Pancreas (tissue), 10 donors: Measurements from ENCODE around the gene UBE2E2. TPM values are rescaled to one million over a fixed set of nuclear protein-coding genes. Genes with fewer than 3 reads are reported as not detected.

ENCODE experiments used
- ATAC-seq, 4 donors: fragments of 200-7000 bp; cut with Tn5 transposase; one replicate each; pipeline versions ENCODE4 v1.8.0 to v1.9.1; 2020; ENCODE audit warnings: mild to moderate bottlenecking in 4 of 4, moderate library complexity in 4 of 4
- DNase-seq, 6 donors: peaks; one replicate each; pipeline ENCODE4 v3.0.0-alpha.2; 2020
- FAIRE-seq: peaks from 2 replicates; lab custom pipeline; 2012; peaks lifted over from hg19 to GRCh38; lab: Jason Lieb, UNC
- H3K27ac ChIP-seq, 4 donors: fragments of 200-600 bp; sonication (generic); 1 replicate in 3 of 4; 2 replicates in 1 of 4; pipeline versions ENCODE4 v1.5.0 to v1.8.0; 2020
- H3K27me3 ChIP-seq, 4 donors: fragments of 200-600 bp; one replicate each; pipeline ENCODE4 v1.8.0; 2021
- H3K36me3 ChIP-seq, 3 donors: fragments of 200-600 bp; sonication (generic) in 1 of 3; one replicate each; pipeline versions ENCODE4 v1.5.0 to v1.8.0; 2020 to 2021
- H3K4me1 ChIP-seq, 3 donors: fragments of 200-600 bp; one replicate each; pipeline ENCODE4 v1.8.0; 2021
- H3K4me3 ChIP-seq, 4 donors: fragments of 200-600 bp; sonication (generic) in 2 of 4; one replicate each; pipeline versions ENCODE4 v1.5.0 to v1.8.0; 2020 to 2021
- H3K9me3 ChIP-seq, 4 donors: fragments of 200-600 bp; one replicate each; pipeline ENCODE4 v1.8.0; 2021
- WGBS, 2 donors: extraction: QIAGEN DNeasy Blood & Tissue Kit; methylation state at CpG; one replicate each; pipeline ENCODE4 v1.1.7; 2013; 5-methylcytosine and 5-hydroxymethylcytosine counted together
- intact Hi-C, 3 donors: fragments of 100-400 bp; cut with DNase I; formaldehyde crosslinking; loops; one replicate each; pipeline versions ENCODE4 v1.11.1 to v1.14.2; 2022
- polyA plus RNA-seq, 2 donors: library from polyadenylated mRNA; stranded (reverse); fragments of 200-250 nt; gene quantifications; one replicate each; pipeline ENCODE4 v1.2.3, GENCODE V29; 2013
- total RNA-seq, 6 donors: library from RNA; stranded (reverse); fragmentation: NEBNext Ultra II Directional in 4 of 6; extraction: Animal tissue kit (Norgen Biotek cat#: 25700) in 4 of 6; gene quantifications; one replicate each; pipeline versions ENCODE4 v1.2.1 to v1.2.4, GENCODE V29; 2021 to 2023
- TF ChIP-seq, protein P1 (sequence below), 4 donors: fragments of 200-600 bp; sonication (generic) in 3 of 4; IDR thresholded peaks; one replicate each; pipeline versions ENCODE4 v1.5.0 to v1.8.0; 2021; ENCODE audit warnings: antibody characterized with exemption in 4 of 4
- donor health status: healthy with polysubstance abuse.
- donor health status: DM: no; HTN: no; CAD: no; lungs with moderate emphysema.
- donor health status: DM: no; HTN: no; CAD: no.
- donor health status: control.
- donor health status: control.
- donor health status: Bipolar disorder and iron deficiency.
- donor health status: DM: yes; HTN: yes; CAD: no.
- donor health status: DM: no; HTN: no; CAD: no.
- donor health status: DM: no; HTN: no; CAD: no.
- donor health status: DM: yes; HTN: yes; CAD: no.

The UBE2E2 gene
- total and polyA plus RNA-seq, 8 donors, result 3.3 to 11.6 (median 5.8) TPM

DNA sequence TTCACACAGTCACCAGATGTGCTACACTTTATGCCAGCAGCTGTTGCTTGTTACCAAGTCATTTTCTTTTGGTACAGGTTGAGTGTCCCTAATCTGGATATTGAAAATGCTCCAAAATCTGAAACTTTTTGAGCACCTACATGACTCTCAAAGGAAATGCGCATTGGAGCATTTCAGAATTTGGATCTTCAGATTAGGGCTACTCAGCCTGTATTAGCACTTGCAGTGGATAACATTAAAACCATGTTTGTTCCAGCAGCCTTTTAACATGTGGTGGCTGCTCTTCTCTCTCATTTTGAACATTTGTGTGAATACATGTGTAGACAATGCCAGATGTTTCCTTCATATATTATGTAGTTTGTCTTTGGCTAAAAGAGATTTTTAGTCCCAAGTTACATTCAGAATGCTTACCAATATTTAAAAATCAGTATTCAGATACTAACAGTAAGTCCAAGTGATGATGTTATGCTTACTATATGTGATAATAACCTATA lies 371.7 kb downstream of the UBE2E2 start:
- WGBS, 2 donors, result 99 to 100% methylated on average over 1 of the region's 1 CpG
- no peaks in the 10 kb centered on the region for H3K36me3 ChIP-seq

DNA sequence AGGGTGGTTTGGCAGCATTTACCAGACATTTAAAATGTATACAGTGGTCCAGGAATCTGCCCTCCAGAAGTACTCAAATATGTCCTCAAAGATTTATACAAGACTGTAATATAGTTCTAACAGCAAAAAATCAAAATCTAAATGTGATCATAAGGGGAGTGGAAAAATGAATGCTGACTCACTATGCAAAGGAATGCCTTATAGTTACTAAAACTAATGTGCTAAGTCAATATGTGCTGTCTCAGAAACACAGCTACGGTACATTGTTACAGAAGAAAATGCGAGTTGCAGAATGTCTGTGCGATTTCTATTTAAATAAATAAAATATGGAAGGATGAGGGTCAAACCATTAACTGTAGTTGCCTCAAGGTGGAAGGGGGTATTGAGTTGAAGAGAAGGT lies 372.6 kb downstream of the UBE2E2 start:
- H3K9me3 ChIP-seq, result no peaks in the 10 kb centered on the region
- TF ChIP-seq, protein P1, sequence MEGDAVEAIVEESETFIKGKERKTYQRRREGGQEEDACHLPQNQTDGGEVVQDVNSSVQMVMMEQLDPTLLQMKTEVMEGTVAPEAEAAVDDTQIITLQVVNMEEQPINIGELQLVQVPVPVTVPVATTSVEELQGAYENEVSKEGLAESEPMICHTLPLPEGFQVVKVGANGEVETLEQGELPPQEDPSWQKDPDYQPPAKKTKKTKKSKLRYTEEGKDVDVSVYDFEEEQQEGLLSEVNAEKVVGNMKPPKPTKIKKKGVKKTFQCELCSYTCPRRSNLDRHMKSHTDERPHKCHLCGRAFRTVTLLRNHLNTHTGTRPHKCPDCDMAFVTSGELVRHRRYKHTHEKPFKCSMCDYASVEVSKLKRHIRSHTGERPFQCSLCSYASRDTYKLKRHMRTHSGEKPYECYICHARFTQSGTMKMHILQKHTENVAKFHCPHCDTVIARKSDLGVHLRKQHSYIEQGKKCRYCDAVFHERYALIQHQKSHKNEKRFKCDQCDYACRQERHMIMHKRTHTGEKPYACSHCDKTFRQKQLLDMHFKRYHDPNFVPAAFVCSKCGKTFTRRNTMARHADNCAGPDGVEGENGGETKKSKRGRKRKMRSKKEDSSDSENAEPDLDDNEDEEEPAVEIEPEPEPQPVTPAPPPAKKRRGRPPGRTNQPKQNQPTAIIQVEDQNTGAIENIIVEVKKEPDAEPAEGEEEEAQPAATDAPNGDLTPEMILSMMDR (IDR thresholded peaks at IDR 0.05), result no peak
- H3K27ac ChIP-seq, result no peak overlapping the region
- DNase-seq (no peak), FAIRE-seq (no peak), ATAC-seq (no peak)
- no peaks in the 10 kb centered on the region for H3K27me3 ChIP-seq
- intact Hi-C loops, result no loop called here
- no peaks in the 10 kb centered on the region for H3K4me1 ChIP-seq
- no peaks in the 10 kb centered on the region for H3K36me3 ChIP-seq
- H3K4me3 ChIP-seq, result no peak overlapping the region
- WGBS, 2 donors, result 95 to 99% methylated on average over 3 of the region's 3 CpGs

More for the DNA sequence above, 371.7 kb downstream of the UBE2E2 start:
- intact Hi-C loops, result no loop called here
- Histone ChIP-seq H3K27me3 (no peaks in the 10 kb centered on the region), H3K27ac (no peak overlapping the region), H3K4me3 (no peak overlapping the region), H3K9me3 (no peaks in the 10 kb centered on the region), H3K4me1 (no peaks in the 10 kb centered on the region)
- no peak for FAIRE-seq
- DNase-seq, result no peak
- TF ChIP-seq, protein P1 (IDR thresholded peaks at IDR 0.05), result no peak
- ATAC-seq, result no peak

DNA sequence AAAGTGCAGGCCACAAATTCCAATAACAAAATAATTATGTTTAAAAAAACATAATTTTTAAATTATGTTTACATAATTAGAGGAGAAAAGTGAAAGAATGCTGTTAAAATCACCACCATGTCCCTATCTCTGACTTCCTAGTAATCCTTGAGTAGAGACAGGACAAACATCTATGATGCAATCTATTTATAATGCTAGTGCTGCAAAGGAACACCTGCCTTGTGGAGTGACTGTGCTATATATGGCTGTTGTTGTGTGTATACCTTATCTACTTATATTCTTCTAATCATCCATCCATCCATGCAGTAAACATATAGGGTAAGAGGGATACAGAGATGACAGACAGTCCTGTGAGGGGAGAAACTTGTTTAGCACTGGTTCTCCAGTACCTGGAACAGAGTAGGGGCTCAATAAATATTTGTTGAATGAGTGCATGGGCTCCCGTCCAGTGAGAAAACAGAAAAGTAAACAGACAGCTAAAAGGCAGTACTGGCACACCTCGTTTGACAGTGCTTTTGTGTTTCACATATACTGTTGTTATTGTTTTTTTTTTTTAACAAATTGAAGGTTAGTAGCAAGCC lies 373.3 kb downstream of the UBE2E2 start:
- Histone ChIP-seq H3K36me3 (no peaks in the 10 kb centered on the region), H3K27ac (no peak overlapping the region), H3K27me3 (no peaks in the 10 kb centered on the region), H3K4me1 (no peaks in the 10 kb centered on the region), H3K9me3 (no peaks in the 10 kb centered on the region), H3K4me3 (no peak overlapping the region)
- ATAC-seq (peak in 1 of 4 donors; percentile 57), DNase-seq (no peak), FAIRE-seq (no peak)
- TF ChIP-seq, protein P1 (IDR thresholded peaks at IDR 0.05), result no peak
- 26 to 46% methylated on average over 2 of the region's 2 CpGs for WGBS, 2 donors
- intact Hi-C loops, result no loop called here

DNA sequence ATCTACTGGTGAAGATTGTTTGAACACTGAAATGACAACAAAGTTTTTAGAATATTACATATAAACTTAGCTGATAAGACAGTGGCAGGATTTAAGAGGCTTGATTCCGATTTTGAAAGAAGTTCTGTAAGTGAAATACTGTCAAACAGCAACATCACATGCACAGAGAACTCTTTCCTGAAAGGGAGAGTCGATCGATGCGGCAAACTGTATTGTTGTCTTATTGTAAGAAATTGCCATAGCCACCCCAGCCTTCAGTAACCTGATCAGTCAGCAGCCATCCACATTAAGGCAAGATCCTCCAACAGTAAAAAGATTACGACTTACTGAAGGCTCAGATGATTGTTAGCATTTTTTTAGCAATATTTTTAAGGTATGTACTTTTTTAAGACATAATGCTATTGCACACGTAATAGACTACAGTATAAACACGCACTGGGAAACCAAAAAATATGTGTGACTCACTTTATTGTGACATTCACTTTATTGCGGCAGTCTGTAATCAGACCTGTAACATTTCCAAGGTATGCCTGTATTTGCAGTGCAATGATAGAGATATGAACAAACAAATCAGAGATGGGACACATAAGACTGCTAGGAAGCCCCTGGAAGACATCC lies 377.1 kb downstream of the UBE2E2 start:
- Histone ChIP-seq H3K9me3 (no peaks in the 10 kb centered on the region), H3K36me3 (no peaks in the 10 kb centered on the region), H3K27ac (no peak overlapping the region), H3K4me1 (no peaks in the 10 kb centered on the region), H3K27me3 (no peaks in the 10 kb centered on the region), H3K4me3 (no peak overlapping the region)
- intact Hi-C loops, result no loop called here
- 87 to 91% methylated on average over 8 of the region's 8 CpGs for WGBS, 2 donors
- FAIRE-seq (no peak), ATAC-seq (no peak), DNase-seq (no peak)
- TF ChIP-seq, protein P1 (IDR thresholded peaks at IDR 0.05), result no peak
